NT2/D1 (cell line): ENCODE measurements around the gene EPB41L1.

ENCODE experiments used
- DNase-seq: peaks from one replicate; pipeline ENCODE4 v3.0.0-alpha.2; 2011; ENCODE audit warnings: low read depth, low spot score
- H3K27me3 ChIP-seq: 2 replicates; pipeline ENCODE4 v1.6.0; 2011; ENCODE audit warnings: mild to moderate bottlenecking; ENCODE audit not compliant: insufficient read length, insufficient read depth
- H3K36me3 ChIP-seq: 2 replicates; pipeline ENCODE4 v1.6.1; 2011; ENCODE audit warnings: mild to moderate bottlenecking, low read length, mixed read lengths; ENCODE audit not compliant: insufficient read depth, insufficient read length
- H3K4me1 ChIP-seq: 2 replicates; pipeline ENCODE4 v1.5.1; 2011; ENCODE audit not compliant: insufficient read depth, insufficient read length
- H3K4me3 ChIP-seq: 2 replicates; pipeline ENCODE4 v1.5.1; 2011; ENCODE audit warnings: low read depth; ENCODE audit not compliant: insufficient read length
- H3K9ac ChIP-seq: 2 replicates; pipeline ENCODE4 v1.6.0; 2011; ENCODE audit warnings: low read depth; ENCODE audit not compliant: insufficient read length
- H3K9me3 ChIP-seq: 2 replicates; pipeline ENCODE4 v1.5.1; 2011; ENCODE audit warnings: mild to moderate bottlenecking, low read length; ENCODE audit not compliant: insufficient read depth
- SUZ12 ChIP-seq: IDR thresholded peaks from 2 replicates; pipeline ENCODE4 v1.6.1; 2011; ENCODE audit not compliant: insufficient read length, insufficient read depth; ENCODE audit errors: extremely low read depth
- YY1 ChIP-seq: IDR thresholded peaks from 2 replicates; pipeline ENCODE4 v1.6.1; 2011; ENCODE audit not compliant: insufficient read length, insufficient read depth
- ZNF274 ChIP-seq: IDR thresholded peaks from 2 replicates; pipeline ENCODE4 v1.6.1; 2011; ENCODE audit warnings: mild to moderate bottlenecking, low read depth, low read length

The EPB41L1 gene

DNA sequence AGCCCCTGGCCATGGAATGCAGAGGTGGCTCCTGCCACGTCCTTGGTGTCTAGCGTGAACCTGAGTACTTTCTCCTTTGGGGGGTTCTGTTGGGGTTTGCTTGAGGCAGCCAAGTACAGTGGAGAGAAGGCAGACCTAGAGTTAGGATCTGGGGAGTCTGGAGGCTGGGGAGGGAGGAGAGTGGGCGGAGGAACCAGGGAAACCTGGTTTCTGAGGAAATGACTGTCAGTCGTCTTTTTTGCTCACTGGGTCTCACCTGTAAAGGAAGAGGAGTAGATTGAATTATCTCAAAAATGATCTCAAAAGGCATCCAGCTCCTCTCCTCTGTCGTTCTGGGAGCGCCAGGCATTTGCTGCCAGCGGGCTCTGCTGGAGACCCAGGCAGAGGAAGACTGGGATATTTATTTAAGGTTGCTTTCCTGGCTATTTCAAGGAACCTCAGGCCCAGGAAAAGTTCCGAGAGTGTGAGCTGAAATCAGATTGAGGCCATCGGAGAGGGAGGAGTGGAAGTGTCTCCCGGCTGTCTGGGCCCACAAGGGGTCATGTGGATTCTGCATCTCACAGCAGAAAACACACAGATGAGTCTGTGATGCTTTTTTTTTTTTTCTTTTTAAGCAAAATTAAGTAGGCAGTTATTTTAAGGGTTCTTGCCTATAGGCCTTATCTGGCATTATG, 16.1 kb downstream of the EPB41L1 start:
- Histone ChIP-seq H3K9ac (peak overlapping the region; percentile 4), H3K27me3 (no peaks in the 10 kb centered on the region), H3K9me3 (no peaks in the 10 kb centered on the region), H3K36me3 (peaks cover 8% of the 10 kb centered on the region), H3K4me3 (no peak overlapping the region), H3K4me1 (peaks cover 7% of the 10 kb centered on the region)
- TF ChIP-seq YY1, result no peak
- TF ChIP-seq ZNF274, result no peak
- TF ChIP-seq SUZ12, result no peak
- no peak for DNase-seq

DNA sequence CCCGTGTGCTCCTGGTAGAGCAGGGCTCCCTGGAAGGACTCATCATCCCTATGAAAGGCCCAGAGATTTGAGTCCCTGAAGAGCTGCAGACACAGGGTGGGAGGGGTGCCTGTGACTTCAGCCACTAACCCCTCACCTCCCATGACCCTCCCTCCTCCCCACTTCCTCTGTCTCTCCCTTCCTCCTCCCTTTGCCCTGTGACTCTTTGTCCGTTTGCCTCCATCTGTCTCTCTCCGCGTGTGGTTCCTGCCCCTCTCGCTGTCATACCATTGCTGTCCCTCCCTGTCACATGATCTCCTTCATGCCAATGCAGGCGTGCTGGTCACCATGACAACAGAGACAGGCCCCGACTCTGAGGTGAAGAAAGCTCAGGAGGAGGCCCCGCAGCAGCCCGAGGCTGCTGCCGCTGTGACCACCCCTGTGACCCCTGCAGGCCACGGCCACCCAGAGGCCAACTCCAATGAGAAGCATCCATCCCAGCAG, 19.0 kb downstream of the EPB41L1 start:
- Histone ChIP-seq H3K9me3 (no peaks in the 10 kb centered on the region), H3K4me3 (no peak overlapping the region), H3K36me3 (peaks cover 32% of the 10 kb centered on the region), H3K9ac (peak overlapping the region; percentile 44), H3K27me3 (no peaks in the 10 kb centered on the region), H3K4me1 (peaks cover 7% of the 10 kb centered on the region)
- DNase-seq, result no peak
- no peak for TF ChIP-seq ZNF274

DNA sequence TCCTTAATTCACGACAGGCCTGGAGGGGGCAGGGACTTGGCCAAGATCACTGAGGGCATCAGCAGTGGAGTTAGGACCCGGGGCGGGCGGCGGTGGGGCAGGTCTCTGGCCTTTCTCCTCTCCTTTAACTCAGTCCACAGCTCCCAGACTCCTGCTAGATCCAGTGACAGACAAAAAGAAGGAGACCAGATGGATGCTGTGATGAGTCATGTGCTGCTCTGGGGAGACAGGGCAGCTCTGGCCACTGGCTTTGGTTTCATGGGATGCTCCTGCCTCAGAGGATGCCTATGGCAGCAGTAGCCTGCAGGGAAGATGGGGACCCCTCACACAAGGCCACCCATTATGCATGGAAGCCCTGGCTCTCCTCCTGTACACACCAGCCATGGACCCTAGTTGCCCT, 20.5 kb downstream of the EPB41L1 start:
- Histone ChIP-seq H3K9ac (no peak overlapping the region), H3K4me1 (peaks cover 3% of the 10 kb centered on the region), H3K4me3 (no peak overlapping the region), H3K36me3 (peaks cover 45% of the 10 kb centered on the region), H3K27me3 (no peaks in the 10 kb centered on the region), H3K9me3 (no peaks in the 10 kb centered on the region)
- no peak for TF ChIP-seq YY1
- no peak for TF ChIP-seq SUZ12
- no peak for TF ChIP-seq ZNF274
- no peak for DNase-seq

GRCh38 chr20:36175475-36175995, 21.0 kb downstream of the EPB41L1 start:
- no peak for DNase-seq
- H3K9me3 ChIP-seq, result no peaks in the 10 kb centered on the region
- H3K4me1 ChIP-seq, result peaks cover 3% of the 10 kb centered on the region
- no peak overlapping the region for H3K4me3 ChIP-seq
- H3K27me3 ChIP-seq, result no peaks in the 10 kb centered on the region
- H3K9ac ChIP-seq, result no peak overlapping the region
- peaks cover 50% of the 10 kb centered on the region for H3K36me3 ChIP-seq
- TF ChIP-seq YY1 (no peak), ZNF274 (no peak), SUZ12 (no peak)

DNA sequence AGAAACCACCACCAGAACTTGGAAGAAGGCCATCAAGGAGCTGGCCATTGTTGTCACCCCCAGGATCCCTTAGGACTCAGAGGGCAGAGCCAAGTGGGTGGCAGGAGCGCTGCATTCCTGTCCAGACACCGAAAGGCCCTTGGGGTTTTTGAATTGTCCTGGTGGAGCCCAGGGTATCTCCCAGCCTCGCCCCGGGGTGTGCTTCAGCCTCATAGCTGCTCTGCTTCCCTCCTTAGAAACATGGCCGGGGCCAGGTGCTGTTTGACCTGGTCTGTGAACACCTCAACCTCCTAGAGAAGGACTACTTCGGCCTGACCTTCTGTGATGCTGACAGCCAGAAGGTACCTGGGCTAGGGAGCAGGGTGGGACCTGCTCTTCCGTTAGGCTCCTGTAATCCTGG, 23.2 kb downstream of the EPB41L1 start:
- Histone ChIP-seq H3K4me3 (no peak overlapping the region), H3K9me3 (no peaks in the 10 kb centered on the region), H3K27me3 (no peaks in the 10 kb centered on the region), H3K4me1 (peaks cover 3% of the 10 kb centered on the region), H3K36me3 (peaks cover 62% of the 10 kb centered on the region), H3K9ac (no peak overlapping the region)
- no peak for DNase-seq
- no peak for TF ChIP-seq YY1
- TF ChIP-seq ZNF274, result no peak
- no peak for TF ChIP-seq SUZ12

DNA sequence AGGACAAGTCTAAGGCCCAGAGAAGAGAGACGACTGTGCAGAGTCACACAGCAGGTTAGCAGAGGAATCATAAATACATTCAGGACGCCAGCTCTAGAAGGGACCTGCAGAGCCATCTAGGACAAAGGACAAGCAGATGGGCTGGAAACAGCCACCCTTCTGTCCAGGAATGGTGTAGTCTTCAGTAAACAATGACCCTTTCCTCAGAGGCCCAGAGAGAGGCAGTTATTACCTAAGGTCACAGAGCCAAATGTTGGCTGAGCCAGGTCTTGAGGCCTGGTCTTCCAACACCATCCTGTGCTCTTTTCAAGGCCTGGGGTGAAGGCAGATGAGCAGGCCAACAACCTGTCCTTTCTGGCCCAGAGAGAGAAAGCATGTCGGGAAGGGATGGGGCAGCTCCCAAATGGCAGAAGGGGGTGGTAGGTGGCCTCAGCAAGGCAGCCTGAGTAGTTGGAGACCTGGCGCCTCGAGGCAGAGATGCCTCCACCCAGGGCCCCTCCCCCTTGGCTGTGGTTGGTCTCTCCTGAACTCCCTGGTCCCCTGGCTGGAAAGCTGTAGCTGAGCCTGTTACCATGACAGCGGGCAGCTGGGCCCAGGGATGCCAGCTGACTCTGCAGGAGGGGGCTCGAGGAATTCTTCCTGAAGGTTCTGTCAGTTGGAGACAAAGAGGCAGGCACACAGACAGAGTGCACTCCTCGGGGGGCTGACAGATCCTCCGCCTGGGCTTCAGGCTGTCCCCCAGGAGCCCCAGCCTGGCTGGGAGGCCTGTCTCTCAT, 24.8 kb downstream of the EPB41L1 start:
- Histone ChIP-seq H3K9ac (no peak overlapping the region), H3K9me3 (no peaks in the 10 kb centered on the region), H3K36me3 (peaks cover 65% of the 10 kb centered on the region), H3K4me1 (peaks cover 3% of the 10 kb centered on the region), H3K27me3 (no peaks in the 10 kb centered on the region), H3K4me3 (no peak overlapping the region)
- no peak for DNase-seq
- no peak for TF ChIP-seq YY1
- no peak for TF ChIP-seq ZNF274
- TF ChIP-seq SUZ12, result no peak

- H3K27me3 ChIP-seq, result no peaks in the 10 kb centered on the region
- H3K36me3 ChIP-seq, result peaks cover 71% of the 10 kb centered on the region
- no peak for DNase-seq
- no peak overlapping the region for H3K4me3 ChIP-seq
- no peak for TF ChIP-seq YY1
- TF ChIP-seq SUZ12, result no peak
- no peak for TF ChIP-seq ZNF274
- no peaks in the 10 kb centered on the region for H3K9me3 ChIP-seq
- peaks cover 3% of the 10 kb centered on the region for H3K4me1 ChIP-seq
- no peak overlapping the region for H3K9ac ChIP-seq
Measured at GRCh38 chr20:36180323-36180722, 25.8 kb downstream of the EPB41L1 start.
